ENCODE results near the gene PTGR3. TPM values are rescaled to one million over a fixed set of nuclear protein-coding genes. Genes with fewer than 3 reads are reported as not detected.

The PTGR3 gene
- total RNA-seq, 1 experiment from 2014 or later = 6.9 TPM

GRCh38 chr18:75249672-75250470, 40.9 kb upstream of the PTGR3 start:
- no TSS peak for BruUV-seq (replicated peaks)
- Histone ChIP-seq H3K4me3 (ENCODE audit: low read depth, low read length, poor library complexity, severe bottlenecking) (no peak overlapping the region), H3K4me1 (ENCODE audit: insufficient read depth, low read length, poor library complexity, severe bottlenecking) (no peaks in the 10 kb centered on the region), H3K27ac (ENCODE audit: low read depth, low read length, poor library complexity, severe bottlenecking) (no peak overlapping the region), H3K27me3 (replicated peaks; ENCODE audit: insufficient read depth, low read depth, low read length, poor library complexity) (no peaks in the 10 kb centered on the region), H3K9me3 (ENCODE audit: low read depth, low read length, poor library complexity, severe bottlenecking) (no peaks in the 10 kb centered on the region), H3K36me3 (ENCODE audit: insufficient read depth, low read length, poor library complexity, severe bottlenecking) (no peaks in the 10 kb centered on the region)
- intact Hi-C loops (cut with micrococcal nuclease; ENCODE audit: unreplicated experiment) = no loop called here
- no peak for TF ChIP-seq EZH2 (IDR thresholded peaks at IDR 0.05; ENCODE audit: borderline replicate concordance, low read depth, low read length, poor library complexity, severe bottlenecking)
- TF ChIP-seq, protein P1, sequence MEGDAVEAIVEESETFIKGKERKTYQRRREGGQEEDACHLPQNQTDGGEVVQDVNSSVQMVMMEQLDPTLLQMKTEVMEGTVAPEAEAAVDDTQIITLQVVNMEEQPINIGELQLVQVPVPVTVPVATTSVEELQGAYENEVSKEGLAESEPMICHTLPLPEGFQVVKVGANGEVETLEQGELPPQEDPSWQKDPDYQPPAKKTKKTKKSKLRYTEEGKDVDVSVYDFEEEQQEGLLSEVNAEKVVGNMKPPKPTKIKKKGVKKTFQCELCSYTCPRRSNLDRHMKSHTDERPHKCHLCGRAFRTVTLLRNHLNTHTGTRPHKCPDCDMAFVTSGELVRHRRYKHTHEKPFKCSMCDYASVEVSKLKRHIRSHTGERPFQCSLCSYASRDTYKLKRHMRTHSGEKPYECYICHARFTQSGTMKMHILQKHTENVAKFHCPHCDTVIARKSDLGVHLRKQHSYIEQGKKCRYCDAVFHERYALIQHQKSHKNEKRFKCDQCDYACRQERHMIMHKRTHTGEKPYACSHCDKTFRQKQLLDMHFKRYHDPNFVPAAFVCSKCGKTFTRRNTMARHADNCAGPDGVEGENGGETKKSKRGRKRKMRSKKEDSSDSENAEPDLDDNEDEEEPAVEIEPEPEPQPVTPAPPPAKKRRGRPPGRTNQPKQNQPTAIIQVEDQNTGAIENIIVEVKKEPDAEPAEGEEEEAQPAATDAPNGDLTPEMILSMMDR (conservative IDR thresholded peaks at IDR 0.05; ENCODE audit: low read depth, low read length) = no peak
- POLR2A ChIA-PET (ENCODE audit: low non-redundant PET) = no interaction called here
- DNase-seq (ENCODE audit: low spot score) = no peak
- CTCF ChIA-PET = no interaction called here

DNA sequence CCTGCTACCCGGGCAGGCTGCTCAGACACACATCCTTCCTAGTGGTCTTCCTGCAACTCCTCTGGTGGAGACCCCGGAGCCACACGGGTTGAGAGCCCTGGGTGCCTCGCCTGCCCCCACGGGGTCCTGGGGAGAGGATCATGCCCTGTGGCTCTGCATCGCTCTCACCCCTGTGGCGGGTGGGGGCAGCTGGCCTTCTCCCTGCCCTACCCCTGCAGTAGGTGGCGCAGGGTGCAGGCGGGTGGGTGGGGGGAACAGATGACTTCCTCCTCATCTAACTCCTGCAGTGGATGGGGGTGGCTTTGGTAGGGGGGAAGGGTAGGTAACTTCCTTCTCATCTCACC, 40.2 kb upstream of the PTGR3 start:
- TF ChIP-seq, protein P1 (conservative IDR thresholded peaks at IDR 0.05; ENCODE audit: low read depth, low read length) = no peak
- no peak for TF ChIP-seq EZH2 (IDR thresholded peaks at IDR 0.05; ENCODE audit: borderline replicate concordance, low read depth, low read length, poor library complexity, severe bottlenecking)
- H3K9me3 ChIP-seq (ENCODE audit: low read depth, low read length, poor library complexity, severe bottlenecking) = no peaks in the 10 kb centered on the region
- CTCF ChIA-PET = no interaction called here
- H3K4me3 ChIP-seq (ENCODE audit: low read depth, low read length, poor library complexity, severe bottlenecking) = no peak overlapping the region
- H3K36me3 ChIP-seq (ENCODE audit: insufficient read depth, low read length, poor library complexity, severe bottlenecking) = no peaks in the 10 kb centered on the region
- POLR2A ChIA-PET (ENCODE audit: low non-redundant PET) = no interaction called here
- H3K4me1 ChIP-seq (ENCODE audit: insufficient read depth, low read length, poor library complexity, severe bottlenecking) = no peaks in the 10 kb centered on the region
- no TSS peak for BruUV-seq (replicated peaks)
- intact Hi-C loops (cut with micrococcal nuclease; ENCODE audit: unreplicated experiment) = no loop called here
- no peak overlapping the region for H3K27ac ChIP-seq (ENCODE audit: low read depth, low read length, poor library complexity, severe bottlenecking)
- H3K27me3 ChIP-seq (replicated peaks; ENCODE audit: insufficient read depth, low read depth, low read length, poor library complexity) = no peaks in the 10 kb centered on the region
- no peak for DNase-seq (ENCODE audit: low spot score)

- no peaks in the 10 kb centered on the region for H3K27me3 ChIP-seq (replicated peaks; ENCODE audit: insufficient read depth, low read depth, low read length, poor library complexity)
- no peaks in the 10 kb centered on the region for H3K36me3 ChIP-seq (ENCODE audit: insufficient read depth, low read length, poor library complexity, severe bottlenecking)
- intact Hi-C loops (cut with micrococcal nuclease; ENCODE audit: unreplicated experiment) = no loop called here
- TF ChIP-seq, protein P1 (conservative IDR thresholded peaks at IDR 0.05; ENCODE audit: low read depth, low read length) = no peak
- TF ChIP-seq EZH2 (IDR thresholded peaks at IDR 0.05; ENCODE audit: borderline replicate concordance, low read depth, low read length, poor library complexity, severe bottlenecking) = no peak
- POLR2A ChIA-PET (ENCODE audit: low non-redundant PET) = no interaction called here
- no peaks in the 10 kb centered on the region for H3K9me3 ChIP-seq (ENCODE audit: low read depth, low read length, poor library complexity, severe bottlenecking)
- H3K27ac ChIP-seq (ENCODE audit: low read depth, low read length, poor library complexity, severe bottlenecking) = no peak overlapping the region
- BruUV-seq (replicated peaks) = no TSS peak
- H3K4me1 ChIP-seq (ENCODE audit: insufficient read depth, low read length, poor library complexity, severe bottlenecking) = no peaks in the 10 kb centered on the region
- CTCF ChIA-PET = no interaction called here
- no peak for DNase-seq (ENCODE audit: low spot score)
- peak overlapping the region; percentile 27 for H3K4me3 ChIP-seq (ENCODE audit: low read depth, low read length, poor library complexity, severe bottlenecking)
Measured at GRCh38 chr18:75248426-75249174, 39.7 kb upstream of the PTGR3 start.

Data from A673 (cell line).